Retina (tissue), 1 donor: Measurements from ENCODE around the gene NALCN.

Experiments used
- DNase-seq: peaks from one replicate; pipeline ENCODE4 v3.0.0-alpha.2; 2016

Gene NALCN

GRCh38 chr13:101016475-101016874 lies 399.8 kb downstream of the NALCN start:
- DNase-seq, result peak; percentile 45

- DNase-seq, result no peak
Measured at GRCh38 chr13:101013245-101013644, 403.1 kb downstream of the NALCN start.

GRCh38 chr13:101010100-101010499 lies 406.2 kb downstream of the NALCN start:
- DNase-seq, result no peak

DNA sequence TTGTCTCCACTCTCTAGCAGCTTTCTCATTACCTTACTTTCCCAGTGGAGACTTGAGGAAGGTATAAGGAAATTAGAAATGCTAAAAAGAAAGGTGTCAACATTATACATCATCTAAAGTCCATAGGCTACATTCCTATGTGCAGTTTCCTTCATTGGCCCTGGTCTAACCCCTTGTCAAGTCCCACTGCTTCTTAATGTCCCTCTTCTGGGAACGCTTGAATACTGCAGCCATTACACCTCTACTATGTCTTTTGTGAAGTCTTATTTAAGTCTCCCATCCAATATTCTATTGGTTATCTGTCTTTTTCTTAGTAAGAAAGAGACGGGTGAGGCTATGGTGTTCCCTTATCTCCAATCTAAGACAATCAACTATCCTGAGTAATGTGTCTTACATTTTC lies 409.1 kb downstream of the NALCN start:
- no peak for DNase-seq
